ENCODE results near the gene ALK.

The ALK gene

GRCh38 chr2:29195796-29196195 is 725.6 kb downstream of the ALK start:
- DNase-seq (ENCODE audit: extremely low spot score) = no peak
- CTCF ChIA-PET = interaction anchor here (0.6 to 1.7 kb wide), 8 partner anchors 9 to 375 kb away, joined by 3 to 7 read pairs (median 4); no protein-coding TSS in a partner anchor
- POLR2A ChIA-PET = no interaction called here
- no peak for TF ChIP-seq CTCF (IDR thresholded peaks at IDR 0.05; ENCODE audit: control extremely low read depth, extremely low read depth, low read depth, missing control alignments)

GRCh38 chr2:29193681-29194080 is 727.7 kb downstream of the ALK start:
- ChIA-PET POLR2A (no interaction called here), CTCF (interaction anchor here (0.9 to 1.2 kb wide), 3 partner anchors 11 to 234 kb away, joined by 3 read pairs; no protein-coding TSS in a partner anchor)
- TF ChIP-seq CTCF (IDR thresholded peaks at IDR 0.05; ENCODE audit: control extremely low read depth, extremely low read depth, low read depth, missing control alignments) = no peak
- no peak for DNase-seq (ENCODE audit: extremely low spot score)

- ChIA-PET POLR2A (no interaction called here), CTCF (interaction anchor here (0.9 to 1.2 kb wide), 4 partner anchors 9 to 234 kb away, joined by 3 read pairs; no protein-coding TSS in a partner anchor)
- no peak for DNase-seq (ENCODE audit: extremely low spot score)
- TF ChIP-seq CTCF (IDR thresholded peaks at IDR 0.05; ENCODE audit: control extremely low read depth, extremely low read depth, low read depth, missing control alignments) = no peak
These were observed 728.3 kb downstream of the ALK start for GRCh38 chr2:29193111-29193510.

GRCh38 chr2:29192526-29192925 is 728.9 kb downstream of the ALK start:
- no peak for TF ChIP-seq CTCF (IDR thresholded peaks at IDR 0.05; ENCODE audit: control extremely low read depth, extremely low read depth, low read depth, missing control alignments)
- DNase-seq (ENCODE audit: extremely low spot score) = no peak
- CTCF ChIA-PET = interaction anchor here (0.9 to 1.2 kb wide), 4 partner anchors 9 to 233 kb away, joined by 3 read pairs; no protein-coding TSS in a partner anchor
- POLR2A ChIA-PET = no interaction called here

GRCh38 chr2:29191817-29192216 is 729.6 kb downstream of the ALK start:
- ChIA-PET POLR2A (no interaction called here), CTCF (interaction anchor here (1.2 kb wide), 2 partner anchors 9 to 625 kb away, joined by 3 read pairs; no protein-coding TSS in a partner anchor)
- TF ChIP-seq CTCF (IDR thresholded peaks at IDR 0.05; ENCODE audit: control extremely low read depth, extremely low read depth, low read depth, missing control alignments) = no peak

GRCh38 chr2:29189052-29189451 is 732.3 kb downstream of the ALK start:
- ChIA-PET CTCF (no interaction called here), POLR2A (no interaction called here)
- no peak for TF ChIP-seq CTCF (IDR thresholded peaks at IDR 0.05; ENCODE audit: control extremely low read depth, extremely low read depth, low read depth, missing control alignments)
- no peak for DNase-seq (ENCODE audit: extremely low spot score)

More at GRCh38 chr2:29191817-29192216, 729.6 kb downstream of the ALK start:
- no peak for DNase-seq (ENCODE audit: extremely low spot score)

Measured in GM10248 (cell line).